PC-3 (cell line): Measurements from ENCODE around the gene OSBPL1A. TPM values are rescaled to one million over a fixed set of nuclear protein-coding genes. Genes with fewer than 3 reads are reported as not detected.

Source experiments
- ATAC-seq: fragments of 200-7000 bp; cut with Tn5 transposase; 2 replicates; pipeline ENCODE4 v1.9.1; 2020; ENCODE audit warnings: mild to moderate bottlenecking, moderate library complexity
- BruUV-seq: library from RNA; stranded (reverse); fragments of 400-500 nt; replicated peaks from 2 replicates; lab custom pipeline; 2021; lab: Mats Ljungman, UMichigan
- CTCF ChIA-PET: fragments of 300-600 bp; sonication (Branson Sonifier 250); formaldehyde crosslinking; loops from one replicate; lab custom pipeline; 2022; ENCODE audit warnings: antibody characterized with exemption; lab: Charles Lee
- POLR2A ChIA-PET: fragments of 300-600 bp; sonication (Branson Sonifier 250); formaldehyde crosslinking; loops from one replicate; lab custom pipeline; 2022; ENCODE audit warnings: antibody characterized with exemption; ENCODE audit not compliant: unreplicated experiment; lab: Charles Lee
- DNase-seq: peaks from one replicate; pipeline ENCODE4 v3.0.0-alpha.2; 2015
- H2AFZ ChIP-seq: fragments of 300-600 bp; sonication (generic); 2 replicates; pipeline ENCODE4 v1.6.0; 2016; ENCODE audit warnings: antibody characterized with exemption, low read length
- H3F3A ChIP-seq: fragments of 300-600 bp; sonication (generic); one replicate; pipeline ENCODE4 v1.6.0; 2017; ENCODE audit warnings: antibody characterized with exemption, low read length, control low read depth, mild to moderate bottlenecking; ENCODE audit not compliant: unreplicated experiment
- H3K27ac ChIP-seq: fragments of 300-600 bp; sonication (generic); 2 replicates; pipeline ENCODE4 v1.5.1; 2016; ENCODE audit warnings: mild to moderate bottlenecking, low read length
- H3K27me3 ChIP-seq: fragments of 300-600 bp; sonication (generic); 2 replicates; pipeline ENCODE4 v1.6.1; 2016; ENCODE audit warnings: low read length, mixed read lengths
- H3K36me3 ChIP-seq: fragments of 300-600 bp; sonication (generic); 2 replicates; pipeline ENCODE4 v1.6.1; 2016; ENCODE audit warnings: low read depth, mixed run types, low read length, mixed read lengths
- H3K4me1 ChIP-seq: fragments of 300-600 bp; sonication (generic); 2 replicates; pipeline ENCODE4 v1.5.1; 2016; ENCODE audit warnings: low read length; ENCODE audit not compliant: insufficient read depth
- H3K4me2 ChIP-seq: fragments of 300-600 bp; sonication (generic); 2 replicates; pipeline ENCODE4 v1.6.0; 2016; ENCODE audit warnings: low read length
- H3K4me3 ChIP-seq: fragments of 300-600 bp; sonication (generic); 2 replicates; pipeline ENCODE4 v1.5.1; 2016; ENCODE audit warnings: mild to moderate bottlenecking, low read length, mixed read lengths
- H3K79me2 ChIP-seq: fragments of 300-600 bp; sonication (generic); 2 replicates; pipeline ENCODE4 v1.6.1; 2017; ENCODE audit warnings: low read length, mixed read lengths
- H3K9ac ChIP-seq: fragments of 300-600 bp; sonication (generic); 2 replicates; pipeline ENCODE4 v1.6.0; 2016; ENCODE audit warnings: mild to moderate bottlenecking, low read length
- H3K9me2 ChIP-seq: fragments of 300-600 bp; sonication (generic); replicated peaks from 2 replicates; pipeline ENCODE4 v1.6.1; 2016; ENCODE audit warnings: mixed run types, low read length, mixed read lengths
- H3K9me3 ChIP-seq: fragments of 300-600 bp; sonication (generic); 2 replicates; pipeline ENCODE4 v1.6.1; 2016; ENCODE audit warnings: low read length, mixed read lengths
- H4K20me1 ChIP-seq: fragments of 300-600 bp; sonication (generic); 2 replicates; pipeline ENCODE4 v1.6.1; 2016; ENCODE audit warnings: low read length, mixed read lengths
- EZH2 ChIP-seq: fragments of 300-600 bp; sonication (generic); IDR thresholded peaks from one replicate; pipeline ENCODE4 v1.6.1; 2017; ENCODE audit warnings: antibody characterized with exemption, mild to moderate bottlenecking, low read length; ENCODE audit not compliant: unreplicated experiment
- EZH2phosphoT487 ChIP-seq: fragments of 300-600 bp; sonication (generic); IDR thresholded peaks from 2 replicates; pipeline ENCODE4 v1.6.1; 2018; ENCODE audit warnings: mild to moderate bottlenecking, antibody characterized with exemption, low read length, borderline replicate concordance
- intact Hi-C: fragments of 100-400 bp; cut with micrococcal nuclease; formaldehyde crosslinking; loops from 2 replicates; pipeline ENCODE4 v1.9.0; 2023
- total RNA-seq: library from RNA; depleted of rRNA; stranded (reverse); fragments of >200 nt; gene quantifications from 2 replicates; pipeline ENCODE4 v1.2.3, GENCODE V29; 2014
- TF ChIP-seq, protein P1 (sequence below): fragments of 300-600 bp; sonication (generic); conservative IDR thresholded peaks from 2 replicates; pipeline ENCODE4 v1.5.1; 2017; ENCODE audit warnings: antibody characterized with exemption, low read depth, mild to moderate bottlenecking, low read length

The OSBPL1A gene
- total RNA-seq, 1 experiment from 2014 or later = 39.7 TPM

DNA sequence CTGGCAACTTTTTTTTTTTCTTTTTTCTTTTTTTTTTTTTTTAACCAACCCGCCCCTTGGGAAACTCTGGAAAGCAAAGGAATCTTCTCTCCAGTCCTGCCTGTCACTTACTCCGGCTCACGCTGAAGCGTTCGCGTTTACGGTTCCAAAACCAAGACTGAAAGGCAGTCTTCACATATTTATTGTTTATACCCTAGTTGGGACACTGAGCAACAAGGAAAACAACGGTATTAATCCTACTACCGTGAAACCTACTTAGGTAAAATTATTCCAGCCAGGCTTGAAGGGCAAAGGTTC, 125.4 kb downstream of the OSBPL1A start:
- no peaks in the 10 kb centered on the region for H3K27me3 ChIP-seq
- H2AFZ ChIP-seq = peak overlapping the region; percentile 82
- H3K36me3 ChIP-seq = no peaks in the 10 kb centered on the region
- no peaks in the 10 kb centered on the region; the same call in 1 of the 2 replicates for H4K20me1 ChIP-seq
- POLR2A ChIA-PET = no interaction called here
- CTCF ChIA-PET = no interaction called here
- BruUV-seq = TSS peak; percentile 65
- peak overlapping the region; percentile 46 for H3K27ac ChIP-seq
- TF ChIP-seq, protein P1, sequence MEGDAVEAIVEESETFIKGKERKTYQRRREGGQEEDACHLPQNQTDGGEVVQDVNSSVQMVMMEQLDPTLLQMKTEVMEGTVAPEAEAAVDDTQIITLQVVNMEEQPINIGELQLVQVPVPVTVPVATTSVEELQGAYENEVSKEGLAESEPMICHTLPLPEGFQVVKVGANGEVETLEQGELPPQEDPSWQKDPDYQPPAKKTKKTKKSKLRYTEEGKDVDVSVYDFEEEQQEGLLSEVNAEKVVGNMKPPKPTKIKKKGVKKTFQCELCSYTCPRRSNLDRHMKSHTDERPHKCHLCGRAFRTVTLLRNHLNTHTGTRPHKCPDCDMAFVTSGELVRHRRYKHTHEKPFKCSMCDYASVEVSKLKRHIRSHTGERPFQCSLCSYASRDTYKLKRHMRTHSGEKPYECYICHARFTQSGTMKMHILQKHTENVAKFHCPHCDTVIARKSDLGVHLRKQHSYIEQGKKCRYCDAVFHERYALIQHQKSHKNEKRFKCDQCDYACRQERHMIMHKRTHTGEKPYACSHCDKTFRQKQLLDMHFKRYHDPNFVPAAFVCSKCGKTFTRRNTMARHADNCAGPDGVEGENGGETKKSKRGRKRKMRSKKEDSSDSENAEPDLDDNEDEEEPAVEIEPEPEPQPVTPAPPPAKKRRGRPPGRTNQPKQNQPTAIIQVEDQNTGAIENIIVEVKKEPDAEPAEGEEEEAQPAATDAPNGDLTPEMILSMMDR = no peak
- TF ChIP-seq EZH2phosphoT487 (no peak), EZH2 (no peak)
- H3K9me3 ChIP-seq = no peaks in the 10 kb centered on the region
- intact Hi-C loops = loop anchor here (10.0 kb wide), 1 partner anchor 83 kb away; no protein-coding TSS in a partner anchor
- DNase-seq (no peak), ATAC-seq (no peak)
- H3K79me2 ChIP-seq = peaks cover 47% of the 10 kb centered on the region
- H3K4me1 ChIP-seq = peaks cover 50% of the 10 kb centered on the region
- peak overlapping the region; percentile 94 for H3K4me3 ChIP-seq
- H3K9me2 ChIP-seq = no peaks in the 10 kb centered on the region
- peak overlapping the region; percentile 95 for H3K4me2 ChIP-seq
- H3F3A ChIP-seq = peaks cover 6% of the 10 kb centered on the region
- peak overlapping the region; percentile 77 for H3K9ac ChIP-seq

DNA sequence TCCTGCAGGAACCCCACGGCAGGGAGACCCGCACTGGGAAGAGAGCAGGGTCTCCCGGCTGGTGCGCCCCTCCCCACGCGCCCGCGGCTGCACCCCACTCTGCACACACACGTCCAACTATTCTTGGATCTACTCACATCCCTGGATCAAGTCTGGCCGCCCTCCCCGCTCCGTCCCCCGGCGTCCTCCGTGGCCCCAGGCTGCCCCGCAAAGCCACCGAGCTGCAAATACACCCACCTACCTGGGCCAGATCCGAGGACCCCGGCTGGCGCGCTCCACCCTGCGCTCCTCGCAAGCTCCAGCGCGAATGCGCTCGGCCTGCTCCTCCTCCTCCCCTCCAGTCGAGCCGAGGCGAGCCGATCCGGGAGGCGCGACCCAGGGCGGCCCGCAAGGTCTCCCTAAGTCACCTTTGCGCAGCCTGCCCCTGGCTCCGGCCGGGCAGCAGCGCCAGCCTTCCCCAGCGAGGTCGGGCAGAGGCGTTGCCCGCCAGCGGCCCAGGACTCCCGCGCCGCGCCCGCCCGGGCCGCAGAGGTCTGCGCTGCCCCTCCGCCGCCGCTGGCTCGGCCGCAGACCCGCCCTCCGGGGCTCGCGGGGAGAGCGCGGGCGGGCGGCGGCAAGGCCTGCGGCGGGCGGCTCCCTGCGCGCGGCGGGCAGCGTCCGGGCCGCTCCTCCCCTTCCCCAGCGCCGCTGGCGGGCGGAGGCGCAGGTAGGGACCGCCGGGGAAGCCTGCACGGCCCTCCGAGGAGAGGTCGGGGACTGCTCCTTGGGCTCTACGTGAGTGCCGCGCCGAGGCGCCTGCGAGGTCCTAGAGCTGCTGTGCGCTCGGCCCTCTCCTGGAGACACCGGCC, 126.0 kb downstream of the OSBPL1A start:
- H3K79me2 ChIP-seq = peaks cover 53% of the 10 kb centered on the region
- H3K9me3 ChIP-seq = no peaks in the 10 kb centered on the region
- H3K4me1 ChIP-seq = peaks cover 52% of the 10 kb centered on the region
- peak overlapping the region; percentile 94 for H3K4me3 ChIP-seq
- DNase-seq (peak; percentile 72), ATAC-seq (peak; percentile 66)
- no peaks in the 10 kb centered on the region; the same call in 1 of the 2 replicates for H4K20me1 ChIP-seq
- H3K27me3 ChIP-seq = no peaks in the 10 kb centered on the region
- H3K27ac ChIP-seq = peak overlapping the region; percentile 71
- peak overlapping the region; percentile 98 for H3K4me2 ChIP-seq
- CTCF ChIA-PET = interaction anchor here (1.8 kb wide), 1 partner anchor 95 kb away, joined by 7 read pairs; no protein-coding TSS in a partner anchor
- H3K9me2 ChIP-seq = no peaks in the 10 kb centered on the region
- POLR2A ChIA-PET = no interaction called here
- peaks cover 6% of the 10 kb centered on the region for H3F3A ChIP-seq
- peak overlapping the region; percentile 77 for H3K9ac ChIP-seq
- BruUV-seq = no TSS peak
- peak overlapping the region; percentile 83 for H2AFZ ChIP-seq
- intact Hi-C loops = loop anchor here (1.0 to 10.0 kb wide), 3 partner anchors 39 to 83 kb away; no protein-coding TSS in a partner anchor
- TF ChIP-seq EZH2 (no peak), EZH2phosphoT487 (no peak)
- TF ChIP-seq, protein P1 = no peak
- H3K36me3 ChIP-seq = no peaks in the 10 kb centered on the region
